Type B pancreatic cell (in vitro differentiated cells): ENCODE data around the gene LTBP3. TPM values are rescaled to one million over a fixed set of nuclear protein-coding genes. Genes with fewer than 3 reads are reported as not detected.
A peak's percentile ranks its signal among the peaks of the same experiment; 100 is the strongest.

Experiments
- DNase-seq: peaks from one replicate; pipeline ENCODE4 v3.0.0; 2021; ENCODE audit warnings: mixed read lengths; ENCODE audit not compliant: unreplicated experiment; ENCODE audit errors: extremely low spot score
- H3K27ac Mint-ChIP-seq: 2 replicates; pipeline ENCODE4 v1.8.0; 2021; ENCODE audit warnings: mild to moderate bottlenecking, mixed read lengths
- H3K27me3 Mint-ChIP-seq: 2 replicates; pipeline ENCODE4 v1.8.0; 2021; ENCODE audit warnings: mixed read lengths
- H3K36me3 Mint-ChIP-seq: 2 replicates; pipeline ENCODE4 v1.8.0; 2021; ENCODE audit warnings: mixed read lengths
- H3K4me1 Mint-ChIP-seq: one replicate; pipeline ENCODE4 v1.8.0; 2021; ENCODE audit warnings: mixed read lengths; ENCODE audit not compliant: unreplicated experiment
- H3K4me3 Mint-ChIP-seq: 2 replicates; pipeline ENCODE4 v1.8.0; 2021; ENCODE audit warnings: mild to moderate bottlenecking, mixed read lengths
- H3K9me3 Mint-ChIP-seq: 2 replicates; pipeline ENCODE4 v1.8.0; 2021; ENCODE audit warnings: mixed read lengths
- total RNA-seq: library from RNA; stranded (reverse); gene quantifications from 2 replicates; pipeline ENCODE4 v1.2.1, GENCODE V29; 2021; ENCODE audit warnings: low replicate concordance
- TF ChIP-seq, protein P1 (sequence below): fragments of 200-600 bp; sonication (generic); conservative IDR thresholded peaks from 2 replicates; pipeline ENCODE4 v1.5.0; 2021; ENCODE audit warnings: antibody characterized with exemption, mild to moderate bottlenecking

Gene LTBP3
- total RNA-seq, 1 donor from 2014 or later: 71.8 TPM

DNA sequence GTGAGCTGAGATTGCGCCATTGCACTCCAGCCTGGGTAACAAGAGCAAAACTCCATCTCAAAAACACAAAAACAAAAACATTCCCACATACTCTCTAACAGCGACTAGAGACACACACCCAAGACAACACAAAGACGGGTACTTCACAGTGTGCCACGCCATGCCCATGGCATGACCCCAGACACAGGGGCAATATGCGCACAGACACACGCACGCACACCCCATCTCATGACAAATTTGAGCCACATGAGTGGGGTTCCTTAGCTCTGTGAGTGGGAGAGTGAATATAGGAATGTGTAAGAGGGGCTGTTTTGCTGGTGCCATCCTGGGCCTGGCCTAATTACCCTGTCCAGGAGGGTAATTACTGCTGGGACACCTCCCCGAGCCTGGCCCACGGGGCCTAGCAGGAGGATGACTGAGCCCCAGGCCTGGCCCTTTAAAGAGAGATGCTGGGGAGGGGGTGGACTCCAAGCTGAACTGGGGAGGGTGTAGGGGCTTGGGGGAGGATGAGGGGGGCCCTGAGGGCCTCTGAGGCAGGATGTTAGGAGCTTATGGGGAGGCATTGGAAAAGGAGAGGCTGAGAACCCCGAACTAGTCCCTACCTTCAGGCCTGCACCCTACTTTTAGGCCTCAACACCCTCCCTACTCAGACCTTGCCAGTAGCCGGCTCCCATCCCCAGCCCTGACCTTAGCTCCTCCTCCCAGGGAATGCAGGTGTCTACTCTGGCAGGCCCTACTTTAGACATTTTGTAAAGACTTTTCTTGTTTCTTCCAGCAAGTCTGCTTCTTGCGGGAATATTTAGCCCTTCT is 1.5 kb downstream of the LTBP3 start:
- Mint-ChIP-seq H3K9me3 (no peaks in the 10 kb centered on the region), H3K4me3 (peak overlapping the region; percentile 86), H3K4me1 (peaks cover 54% of the 10 kb centered on the region), H3K27me3 (peaks cover 2% of the 10 kb centered on the region), H3K27ac (peak overlapping the region; percentile 89), H3K36me3 (peaks cover 5% of the 10 kb centered on the region)
- DNase-seq: no peak
- TF ChIP-seq, protein P1, sequence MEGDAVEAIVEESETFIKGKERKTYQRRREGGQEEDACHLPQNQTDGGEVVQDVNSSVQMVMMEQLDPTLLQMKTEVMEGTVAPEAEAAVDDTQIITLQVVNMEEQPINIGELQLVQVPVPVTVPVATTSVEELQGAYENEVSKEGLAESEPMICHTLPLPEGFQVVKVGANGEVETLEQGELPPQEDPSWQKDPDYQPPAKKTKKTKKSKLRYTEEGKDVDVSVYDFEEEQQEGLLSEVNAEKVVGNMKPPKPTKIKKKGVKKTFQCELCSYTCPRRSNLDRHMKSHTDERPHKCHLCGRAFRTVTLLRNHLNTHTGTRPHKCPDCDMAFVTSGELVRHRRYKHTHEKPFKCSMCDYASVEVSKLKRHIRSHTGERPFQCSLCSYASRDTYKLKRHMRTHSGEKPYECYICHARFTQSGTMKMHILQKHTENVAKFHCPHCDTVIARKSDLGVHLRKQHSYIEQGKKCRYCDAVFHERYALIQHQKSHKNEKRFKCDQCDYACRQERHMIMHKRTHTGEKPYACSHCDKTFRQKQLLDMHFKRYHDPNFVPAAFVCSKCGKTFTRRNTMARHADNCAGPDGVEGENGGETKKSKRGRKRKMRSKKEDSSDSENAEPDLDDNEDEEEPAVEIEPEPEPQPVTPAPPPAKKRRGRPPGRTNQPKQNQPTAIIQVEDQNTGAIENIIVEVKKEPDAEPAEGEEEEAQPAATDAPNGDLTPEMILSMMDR: no peak

DNA sequence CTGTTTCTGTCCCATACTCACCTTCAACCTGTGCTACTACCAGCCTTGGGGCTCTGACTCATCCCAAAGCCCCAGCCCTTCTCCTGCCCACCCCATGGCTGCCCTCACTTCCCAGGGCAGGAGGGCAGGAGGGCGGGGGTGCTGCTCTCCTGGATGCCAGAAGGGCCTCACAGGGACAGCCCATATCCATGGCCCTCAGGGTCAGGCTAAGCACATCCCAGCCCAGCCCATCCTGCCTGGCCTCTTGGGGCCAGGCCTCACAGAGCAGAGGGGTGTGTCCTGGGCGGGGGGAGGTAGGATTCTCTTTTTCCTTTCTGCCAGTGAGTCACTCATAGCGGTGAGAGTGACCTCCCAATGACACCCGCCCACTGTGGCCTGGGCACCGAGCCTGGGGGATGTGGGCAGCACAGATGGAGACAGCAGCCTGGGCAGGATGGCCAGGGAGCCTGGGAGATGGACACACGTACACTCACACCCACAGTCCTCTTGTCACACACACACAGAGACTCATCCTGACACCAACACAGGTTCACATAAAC is 2.4 kb downstream of the LTBP3 start:
- Mint-ChIP-seq H3K36me3 (peaks cover 7% of the 10 kb centered on the region), H3K4me3 (peak overlapping the region; percentile 80), H3K27me3 (peaks cover 2% of the 10 kb centered on the region), H3K4me1 (peaks cover 59% of the 10 kb centered on the region), H3K27ac (peak overlapping the region; percentile 88), H3K9me3 (no peaks in the 10 kb centered on the region)
- TF ChIP-seq, protein P1: no peak
- no peak for DNase-seq

DNA sequence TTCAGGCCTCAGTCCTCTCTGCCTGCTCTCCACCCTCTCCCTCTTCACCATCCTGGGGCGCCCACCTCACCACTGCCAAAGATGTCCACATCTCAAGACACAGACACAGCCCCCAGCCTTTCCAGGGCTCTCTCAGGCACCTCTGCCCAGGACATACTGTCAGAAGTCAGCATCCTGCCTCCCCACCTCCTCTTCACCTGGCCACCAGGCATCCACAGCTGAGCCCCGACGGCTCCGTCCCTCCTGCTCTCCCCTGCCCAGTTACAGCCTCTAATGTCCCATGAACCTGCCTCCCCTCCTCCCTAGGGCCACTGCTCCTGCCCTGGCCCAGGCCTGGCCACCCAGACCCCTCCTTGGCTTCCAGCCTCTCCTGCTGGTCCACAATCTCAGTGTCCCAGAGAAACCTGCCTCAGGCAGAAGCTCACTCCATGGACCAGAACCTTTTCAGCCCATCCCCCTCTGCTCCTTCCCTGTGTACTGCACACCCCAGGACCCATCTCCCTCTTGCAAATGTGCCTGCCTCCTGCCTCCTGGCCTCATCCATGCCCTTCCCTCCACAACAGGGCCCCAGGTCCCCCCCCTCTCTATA is 3.2 kb downstream of the LTBP3 start:
- H3K27ac Mint-ChIP-seq: peak overlapping the region; percentile 88
- peaks cover 53% of the 10 kb centered on the region for H3K4me1 Mint-ChIP-seq
- no peaks in the 10 kb centered on the region for H3K9me3 Mint-ChIP-seq
- peak overlapping the region; percentile 17 for H3K4me3 Mint-ChIP-seq
- no peak for DNase-seq
- peaks cover 8% of the 10 kb centered on the region for H3K36me3 Mint-ChIP-seq
- peaks cover under 1% of the 10 kb centered on the region for H3K27me3 Mint-ChIP-seq
- TF ChIP-seq, protein P1: no peak

DNA sequence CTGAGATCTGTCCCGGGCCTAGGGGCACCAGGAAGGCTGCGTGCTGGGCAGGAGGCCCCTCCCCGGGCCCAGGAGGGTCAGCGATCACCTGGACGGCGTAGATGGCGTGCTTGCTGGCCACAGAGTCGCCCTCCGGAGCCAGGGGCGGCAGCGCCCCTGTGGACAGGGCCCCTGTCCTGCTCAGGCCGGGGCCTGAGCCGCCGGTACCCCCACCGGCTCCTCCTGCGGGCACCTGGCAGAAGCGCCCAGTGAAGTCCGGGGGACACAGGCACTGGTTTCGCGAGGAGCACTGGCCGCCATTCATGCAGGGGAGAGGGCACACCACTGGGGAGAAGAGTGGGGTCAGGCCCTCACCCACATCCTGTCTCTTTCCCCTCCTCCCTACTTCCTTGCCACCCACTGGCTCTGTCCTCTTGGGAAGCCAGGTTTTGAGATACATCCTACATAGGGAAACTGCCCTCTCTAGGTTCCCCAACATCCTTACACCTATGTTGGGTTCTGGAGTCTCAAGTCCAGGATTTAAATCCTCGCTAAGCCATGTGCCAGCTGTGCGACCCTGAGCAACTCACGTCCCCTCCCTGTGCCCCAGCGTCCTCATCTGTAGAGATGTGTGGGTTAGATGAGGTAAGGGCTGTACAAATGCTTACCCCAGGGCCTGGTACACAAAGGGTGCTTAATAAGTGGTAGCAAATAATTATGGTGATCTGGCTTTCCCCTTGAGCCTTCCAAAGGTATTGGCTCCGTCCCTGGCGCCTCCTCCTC is 3.9 kb downstream of the LTBP3 start:
- Mint-ChIP-seq H3K36me3 (peaks cover 8% of the 10 kb centered on the region), H3K4me1 (peaks cover 50% of the 10 kb centered on the region), H3K9me3 (no peaks in the 10 kb centered on the region), H3K27ac (peak overlapping the region; percentile 39), H3K27me3 (peaks cover under 1% of the 10 kb centered on the region), H3K4me3 (peak overlapping the region; percentile 20)
- no peak for DNase-seq
- TF ChIP-seq, protein P1: no peak

DNA sequence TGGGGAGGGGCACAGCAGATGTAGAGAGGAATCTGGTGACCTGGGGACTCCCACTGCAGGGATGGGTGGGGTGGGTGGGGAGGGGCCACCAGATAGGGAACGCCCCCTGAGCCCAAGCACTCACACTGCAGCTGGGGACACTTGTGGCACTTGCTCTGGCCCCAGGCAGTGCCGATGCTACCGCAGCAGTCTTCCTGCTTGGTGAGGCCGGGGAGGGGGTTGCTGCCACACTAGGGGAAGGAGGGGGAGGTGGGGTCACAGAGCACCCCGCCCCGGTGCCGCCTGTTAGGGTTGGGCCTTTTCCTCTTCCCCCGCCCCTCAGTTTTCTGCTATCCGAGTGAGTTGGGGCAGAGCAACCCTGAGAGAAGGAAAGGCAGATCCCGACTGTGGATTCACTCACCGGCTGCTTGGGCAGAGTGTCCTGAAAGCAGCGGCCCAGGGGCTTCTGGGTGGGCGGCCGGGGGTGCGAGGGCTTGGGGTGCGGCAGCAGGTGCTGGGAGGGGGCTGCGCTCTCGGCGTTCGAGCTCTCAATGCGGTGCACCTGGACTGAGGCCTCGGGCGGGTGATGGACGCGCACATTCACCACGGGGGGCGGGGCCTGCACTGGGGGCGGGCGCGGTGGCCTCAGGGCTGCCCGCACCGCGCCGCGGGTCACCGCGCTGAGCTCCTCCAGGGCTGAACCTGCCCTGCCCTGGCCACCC is 4.7 kb downstream of the LTBP3 start:
- no peak overlapping the region for H3K27ac Mint-ChIP-seq
- no peak for DNase-seq
- H3K4me1 Mint-ChIP-seq: peaks cover 47% of the 10 kb centered on the region
- H3K27me3 Mint-ChIP-seq: peaks cover 6% of the 10 kb centered on the region
- H3K4me3 Mint-ChIP-seq: peak overlapping the region; percentile 22
- TF ChIP-seq, protein P1: no peak
- no peaks in the 10 kb centered on the region for H3K9me3 Mint-ChIP-seq
- peaks cover 9% of the 10 kb centered on the region for H3K36me3 Mint-ChIP-seq
